ENCODE results near the gene BICDL1.
"Not testable (repeated sequence)": the region's sequence is repeated elsewhere in the genome, so short reads cannot be mapped to it uniquely, and the experiment has no call there.

The BICDL1 gene, protein sequence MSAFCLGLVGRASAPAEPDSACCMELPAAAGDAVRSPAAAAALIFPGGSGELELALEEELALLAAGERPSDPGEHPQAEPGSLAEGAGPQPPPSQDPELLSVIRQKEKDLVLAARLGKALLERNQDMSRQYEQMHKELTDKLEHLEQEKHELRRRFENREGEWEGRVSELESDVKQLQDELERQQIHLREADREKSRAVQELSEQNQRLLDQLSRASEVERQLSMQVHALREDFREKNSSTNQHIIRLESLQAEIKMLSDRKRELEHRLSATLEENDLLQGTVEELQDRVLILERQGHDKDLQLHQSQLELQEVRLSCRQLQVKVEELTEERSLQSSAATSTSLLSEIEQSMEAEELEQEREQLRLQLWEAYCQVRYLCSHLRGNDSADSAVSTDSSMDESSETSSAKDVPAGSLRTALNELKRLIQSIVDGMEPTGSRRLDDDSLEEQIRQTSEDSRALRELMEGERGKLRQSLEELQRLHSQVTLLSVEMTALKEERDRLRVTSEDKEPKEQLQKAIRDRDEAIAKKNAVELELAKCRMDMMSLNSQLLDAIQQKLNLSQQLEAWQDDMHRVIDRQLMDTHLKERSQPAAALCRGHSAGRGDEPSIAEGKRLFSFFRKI

DNA sequence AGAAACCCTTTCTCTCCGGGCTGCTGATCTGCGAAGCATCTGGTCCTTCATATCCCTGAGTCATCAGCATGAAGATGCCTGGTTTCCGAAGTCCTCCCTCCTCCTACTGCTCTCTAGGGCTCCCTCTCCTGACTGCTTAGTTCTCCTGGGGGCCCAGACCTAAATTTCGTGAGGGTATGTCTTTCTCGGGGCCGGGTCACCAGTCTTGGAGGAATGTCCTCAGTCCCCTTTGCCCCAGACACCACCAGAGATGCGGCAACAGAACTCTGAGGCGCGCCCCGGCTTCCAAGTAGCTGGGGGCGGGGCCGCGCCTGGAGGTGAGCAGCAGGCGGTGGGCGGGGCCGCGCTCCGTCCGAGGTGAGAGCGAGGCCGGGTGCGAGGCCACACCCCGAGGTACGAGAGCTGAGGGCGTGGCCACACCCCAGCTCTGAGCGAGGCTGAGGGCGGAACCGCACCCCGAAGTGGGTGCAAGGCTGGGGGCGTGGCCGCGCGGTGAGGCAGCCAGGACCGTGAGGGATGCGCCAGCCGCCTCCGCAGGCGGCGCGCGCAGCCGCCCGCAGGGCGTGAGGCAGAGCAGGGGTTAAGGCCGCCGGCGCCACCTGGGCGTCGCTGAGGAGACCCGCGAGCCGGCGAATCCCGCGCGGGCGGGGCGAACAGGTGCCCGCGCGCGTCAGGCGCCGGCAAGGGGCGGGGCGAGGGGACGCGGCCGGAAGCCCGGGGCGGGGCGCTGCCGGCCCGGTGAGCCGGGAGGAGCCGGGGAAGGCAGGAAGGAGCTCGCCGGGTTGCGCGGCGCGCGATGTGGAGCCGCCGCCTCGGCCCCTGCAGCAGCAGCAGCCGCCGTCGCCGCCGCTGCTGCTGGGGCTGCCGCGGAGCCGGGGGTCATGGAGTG, at the start of gene BICDL1:
Gene BICDL1 (plus strand): TSS at position 765 of the 889 bp plus-strand sequence. CDS start 633 bp downstream, outside the sequence.
- Histone ChIP-seq H3K9me3 (ENCODE audit: control insufficient read depth, insufficient read depth, low read length) (no peaks in the 10 kb centered on the region), H3K36me3 (ENCODE audit: insufficient read depth, low read length) (no peaks in the 10 kb centered on the region), H3K4me1 (ENCODE audit: insufficient read depth, low read length) (peaks cover 10% of the 10 kb centered on the region; the same call in 1 of the 2 replicates), H3K9ac (ENCODE audit: low read depth, low read length) (peak within 1 kb of the TSS; percentile 61)

GRCh38 chr12:119940897-119941296, 48.1 kb upstream of the BICDL1 start:
- Histone ChIP-seq H3K9ac (ENCODE audit: low read depth, low read length) (no peak overlapping the region), H3K4me1 (ENCODE audit: insufficient read depth, low read length) (peaks cover 9% of the 10 kb centered on the region), H3K36me3 (ENCODE audit: insufficient read depth, low read length) (no peaks in the 10 kb centered on the region)

GRCh38 chr12:119942386-119942785, 46.6 kb upstream of the BICDL1 start:
- Histone ChIP-seq H3K9me3 (ENCODE audit: control insufficient read depth, insufficient read depth, low read length) (no peaks in the 10 kb centered on the region), H3K9ac (ENCODE audit: low read depth, low read length) (no peak overlapping the region), H3K36me3 (ENCODE audit: insufficient read depth, low read length) (no peaks in the 10 kb centered on the region), H3K4me1 (ENCODE audit: insufficient read depth, low read length) (peaks cover 9% of the 10 kb centered on the region)

More at GRCh38 chr12:119940897-119941296, 48.1 kb upstream of the BICDL1 start:
- no peaks in the 10 kb centered on the region for H3K9me3 ChIP-seq (ENCODE audit: control insufficient read depth, insufficient read depth, low read length)

DNA sequence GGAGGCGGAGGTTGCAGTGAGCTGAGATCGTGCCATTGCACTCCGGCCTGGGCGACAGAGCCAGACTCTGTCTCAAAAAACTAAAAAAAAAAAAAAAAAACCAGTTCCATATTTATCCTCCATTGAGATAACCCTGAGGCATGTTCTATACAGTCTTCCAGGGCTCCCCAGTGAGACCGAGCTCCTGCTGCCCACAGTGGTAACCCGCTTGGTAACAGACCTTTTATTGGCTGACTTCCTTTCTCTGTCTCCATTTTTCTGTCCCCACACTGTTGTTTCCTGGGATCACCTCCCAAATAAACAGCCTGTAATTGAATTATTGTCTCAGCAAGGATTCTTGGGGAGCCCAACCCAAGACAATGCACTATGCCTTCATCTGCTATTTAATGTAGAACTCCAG, 42.8 kb upstream of the BICDL1 start:
- Histone ChIP-seq H3K9ac (ENCODE audit: low read depth, low read length) (no peak overlapping the region), H3K4me1 (ENCODE audit: insufficient read depth, low read length) (no peaks in the 10 kb centered on the region), H3K36me3 (ENCODE audit: insufficient read depth, low read length) (no peaks in the 10 kb centered on the region), H3K9me3 (ENCODE audit: control insufficient read depth, insufficient read depth, low read length) (no peaks in the 10 kb centered on the region)

- Histone ChIP-seq H3K9ac (ENCODE audit: low read depth, low read length) (no peak overlapping the region), H3K4me1 (ENCODE audit: insufficient read depth, low read length) (no peaks in the 10 kb centered on the region), H3K9me3 (ENCODE audit: control insufficient read depth, insufficient read depth, low read length) (no peaks in the 10 kb centered on the region), H3K36me3 (ENCODE audit: insufficient read depth, low read length) (no peaks in the 10 kb centered on the region)
Measured at GRCh38 chr12:119949145-119949544, 39.9 kb upstream of the BICDL1 start.

GRCh38 chr12:119949594-119949993, 39.4 kb upstream of the BICDL1 start:
- Histone ChIP-seq H3K9ac (ENCODE audit: low read depth, low read length) (no peak overlapping the region), H3K36me3 (ENCODE audit: insufficient read depth, low read length) (no peaks in the 10 kb centered on the region), H3K9me3 (ENCODE audit: control insufficient read depth, insufficient read depth, low read length) (no peaks in the 10 kb centered on the region), H3K4me1 (ENCODE audit: insufficient read depth, low read length) (no peaks in the 10 kb centered on the region)

GRCh38 chr12:119956047-119956446, 33.0 kb upstream of the BICDL1 start:
- no peaks in the 10 kb centered on the region for H3K4me1 ChIP-seq (ENCODE audit: insufficient read depth, low read length)
- no peak overlapping the region for H3K9ac ChIP-seq (ENCODE audit: low read depth, low read length)
- no peaks in the 10 kb centered on the region for H3K9me3 ChIP-seq (ENCODE audit: control insufficient read depth, insufficient read depth, low read length)
- no peaks in the 10 kb centered on the region for H3K36me3 ChIP-seq (ENCODE audit: insufficient read depth, low read length)

DNA sequence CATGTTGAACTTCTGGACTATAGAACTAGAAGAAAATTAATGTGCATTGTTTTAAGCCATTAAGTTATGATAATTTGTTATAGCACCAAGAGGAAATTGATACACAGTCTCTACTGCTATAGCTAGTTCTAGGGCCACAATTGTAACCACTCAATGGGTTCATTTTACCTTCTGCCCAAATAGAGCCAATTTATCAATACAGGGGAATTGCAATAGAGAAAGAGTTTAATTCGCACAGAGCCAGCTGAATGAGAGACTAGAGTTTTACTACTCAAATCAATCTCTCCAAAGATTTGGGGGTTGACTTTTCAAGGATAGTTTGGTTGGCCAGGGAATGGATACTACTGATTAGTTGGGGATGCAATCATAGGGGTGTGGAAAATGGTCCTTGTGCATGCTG, 31.9 kb upstream of the BICDL1 start:
- no peaks in the 10 kb centered on the region for H3K4me1 ChIP-seq (ENCODE audit: insufficient read depth, low read length)
- H3K9ac ChIP-seq (ENCODE audit: low read depth, low read length) = no peak overlapping the region
- H3K36me3 ChIP-seq (ENCODE audit: insufficient read depth, low read length) = no peaks in the 10 kb centered on the region

GRCh38 chr12:119959435-119959834, 29.6 kb upstream of the BICDL1 start:
- Histone ChIP-seq H3K36me3 (ENCODE audit: insufficient read depth, low read length) (no peaks in the 10 kb centered on the region), H3K9ac (ENCODE audit: low read depth, low read length) (no peak overlapping the region), H3K9me3 (ENCODE audit: control insufficient read depth, insufficient read depth, low read length) (no peaks in the 10 kb centered on the region), H3K4me1 (ENCODE audit: insufficient read depth, low read length) (no peaks in the 10 kb centered on the region)

More for the DNA sequence above, 31.9 kb upstream of the BICDL1 start:
- H3K9me3 ChIP-seq (ENCODE audit: control insufficient read depth, insufficient read depth, low read length) = no peaks in the 10 kb centered on the region

DNA sequence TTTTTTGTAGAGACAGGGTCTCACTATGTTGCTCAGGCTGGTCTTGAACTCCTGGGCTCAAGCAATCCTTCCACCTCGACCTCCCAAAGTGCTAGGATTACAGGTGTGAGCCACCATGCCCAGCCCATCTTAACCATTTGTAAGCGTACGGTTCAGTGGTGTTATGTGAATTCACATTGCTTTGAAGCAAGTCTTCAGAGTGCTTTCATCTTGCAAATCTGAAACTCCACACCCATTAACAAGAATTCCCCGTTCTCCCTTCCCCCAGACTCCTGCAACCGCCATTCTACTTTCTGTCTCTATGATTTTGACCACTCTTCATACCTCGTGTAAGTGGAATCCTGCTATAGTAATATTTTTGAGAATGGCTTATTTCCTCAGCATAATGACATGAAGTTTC, 24.9 kb upstream of the BICDL1 start:
- Histone ChIP-seq H3K9ac (ENCODE audit: low read depth, low read length) (no peak overlapping the region), H3K36me3 (ENCODE audit: insufficient read depth, low read length) (no peaks in the 10 kb centered on the region), H3K9me3 (ENCODE audit: control insufficient read depth, insufficient read depth, low read length) (no peaks in the 10 kb centered on the region), H3K4me1 (ENCODE audit: insufficient read depth, low read length) (no peaks in the 10 kb centered on the region)

DNA sequence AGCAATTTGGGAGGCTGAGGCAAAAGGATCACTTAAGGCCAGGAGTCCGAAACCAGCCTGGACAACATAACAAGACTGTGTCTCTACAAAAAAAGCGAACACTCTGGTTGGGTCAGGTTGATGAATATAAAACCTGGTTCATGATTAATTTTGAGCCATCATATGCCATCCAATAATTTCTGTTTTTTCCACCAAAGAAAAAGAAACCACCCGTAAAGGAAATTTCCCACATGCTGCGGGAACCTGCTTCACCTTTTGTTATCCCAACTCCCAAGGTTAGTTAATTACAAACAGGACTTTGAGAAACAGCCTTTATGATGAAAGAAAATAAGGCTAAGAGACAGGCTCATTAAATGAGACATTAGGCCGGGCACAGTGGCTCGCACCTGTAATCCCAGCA, 24.1 kb upstream of the BICDL1 start:
- no peaks in the 10 kb centered on the region for H3K4me1 ChIP-seq (ENCODE audit: insufficient read depth, low read length)
- H3K36me3 ChIP-seq (ENCODE audit: insufficient read depth, low read length) = no peaks in the 10 kb centered on the region
- no peaks in the 10 kb centered on the region for H3K9me3 ChIP-seq (ENCODE audit: control insufficient read depth, insufficient read depth, low read length)
- no peak overlapping the region for H3K9ac ChIP-seq (ENCODE audit: low read depth, low read length)

GRCh38 chr12:119980242-119980641, 8.8 kb upstream of the BICDL1 start:
- no peaks in the 10 kb centered on the region for H3K9me3 ChIP-seq (ENCODE audit: control insufficient read depth, insufficient read depth, low read length)
- H3K36me3 ChIP-seq (ENCODE audit: insufficient read depth, low read length) = no peaks in the 10 kb centered on the region
- H3K9ac ChIP-seq (ENCODE audit: low read depth, low read length) = no peak overlapping the region
- H3K4me1 ChIP-seq (ENCODE audit: insufficient read depth, low read length) = no peaks in the 10 kb centered on the region

DNA sequence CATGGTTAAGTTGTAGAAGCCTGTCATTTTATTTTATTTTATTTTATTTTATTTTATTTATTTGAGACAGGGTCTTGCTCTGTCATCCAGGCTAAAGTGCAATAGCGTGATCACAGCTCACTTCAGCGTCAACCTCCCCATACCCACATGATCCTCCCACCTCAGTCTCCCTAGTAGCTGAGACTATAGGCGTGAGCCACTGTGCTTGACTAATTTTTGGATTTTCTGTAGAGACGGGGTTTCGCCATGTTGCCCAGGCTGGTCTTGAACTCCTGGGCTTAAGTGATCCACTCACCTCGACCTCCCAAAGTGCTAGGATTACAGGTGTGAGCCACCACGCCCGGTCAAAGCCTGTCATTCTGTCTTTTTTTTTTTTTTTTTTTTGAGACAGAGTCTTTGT, 8.3 kb upstream of the BICDL1 start:
- H3K9me3 ChIP-seq (ENCODE audit: control insufficient read depth, insufficient read depth, low read length); H3K36me3 ChIP-seq (ENCODE audit: insufficient read depth, low read length); H3K4me1 ChIP-seq (ENCODE audit: insufficient read depth, low read length); H3K9ac ChIP-seq (ENCODE audit: low read depth, low read length): not testable (repeated sequence)

DNA sequence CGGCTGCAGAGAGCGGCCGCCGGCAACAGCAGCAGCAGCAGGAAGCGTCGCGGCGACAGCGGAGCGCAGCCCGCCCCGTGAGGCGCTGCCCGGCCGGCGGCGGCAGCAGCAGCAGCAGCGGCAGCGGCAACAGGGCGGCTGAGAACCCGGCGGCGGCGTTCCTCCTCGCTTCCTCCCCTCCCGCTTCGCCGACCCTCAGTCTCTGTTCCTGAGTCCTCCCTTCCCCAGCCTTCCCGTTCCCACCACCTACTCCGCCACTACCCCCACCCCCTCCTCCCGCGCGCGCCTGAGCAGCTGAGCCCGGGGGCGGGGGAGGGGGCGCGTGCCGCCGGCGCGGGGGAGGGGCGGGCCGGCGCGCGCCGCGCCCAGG, 310 bp downstream of the BICDL1 start:
- no peaks in the 10 kb centered on the region for H3K9me3 ChIP-seq (ENCODE audit: control insufficient read depth, insufficient read depth, low read length)
- H3K4me1 ChIP-seq (ENCODE audit: insufficient read depth, low read length) = peaks cover 10% of the 10 kb centered on the region; the same call in 1 of the 2 replicates
- H3K9ac ChIP-seq (ENCODE audit: low read depth, low read length) = peak overlapping the region; percentile 45
- H3K36me3 ChIP-seq (ENCODE audit: insufficient read depth, low read length) = no peaks in the 10 kb centered on the region

Data from ES-I3 (cell line).